ENCODE results near the gene RAPGEFL1.

DNA sequence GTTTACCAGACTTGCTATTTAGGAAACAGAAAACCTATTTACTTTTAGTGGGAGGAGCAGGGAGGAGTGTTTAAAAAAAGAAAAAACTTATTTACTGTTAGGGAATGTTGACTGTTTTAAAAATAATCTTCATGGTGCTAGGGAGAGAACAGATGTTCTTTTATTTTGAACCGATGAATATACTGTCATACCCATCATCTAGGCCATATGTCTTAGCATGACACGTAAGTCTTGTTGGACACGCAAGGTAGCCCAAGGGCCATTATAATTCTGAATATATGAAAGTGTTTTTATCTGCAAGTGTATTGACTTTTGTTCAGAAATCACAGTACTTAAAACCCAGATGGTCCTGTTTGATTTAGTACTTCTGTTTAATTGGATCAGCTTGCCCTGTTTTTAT lies 53.4 kb downstream of the RAPGEFL1 start:
- TF ChIP-seq, protein P1, sequence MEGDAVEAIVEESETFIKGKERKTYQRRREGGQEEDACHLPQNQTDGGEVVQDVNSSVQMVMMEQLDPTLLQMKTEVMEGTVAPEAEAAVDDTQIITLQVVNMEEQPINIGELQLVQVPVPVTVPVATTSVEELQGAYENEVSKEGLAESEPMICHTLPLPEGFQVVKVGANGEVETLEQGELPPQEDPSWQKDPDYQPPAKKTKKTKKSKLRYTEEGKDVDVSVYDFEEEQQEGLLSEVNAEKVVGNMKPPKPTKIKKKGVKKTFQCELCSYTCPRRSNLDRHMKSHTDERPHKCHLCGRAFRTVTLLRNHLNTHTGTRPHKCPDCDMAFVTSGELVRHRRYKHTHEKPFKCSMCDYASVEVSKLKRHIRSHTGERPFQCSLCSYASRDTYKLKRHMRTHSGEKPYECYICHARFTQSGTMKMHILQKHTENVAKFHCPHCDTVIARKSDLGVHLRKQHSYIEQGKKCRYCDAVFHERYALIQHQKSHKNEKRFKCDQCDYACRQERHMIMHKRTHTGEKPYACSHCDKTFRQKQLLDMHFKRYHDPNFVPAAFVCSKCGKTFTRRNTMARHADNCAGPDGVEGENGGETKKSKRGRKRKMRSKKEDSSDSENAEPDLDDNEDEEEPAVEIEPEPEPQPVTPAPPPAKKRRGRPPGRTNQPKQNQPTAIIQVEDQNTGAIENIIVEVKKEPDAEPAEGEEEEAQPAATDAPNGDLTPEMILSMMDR (IDR thresholded peaks at IDR 0.05) = no peak
- TF ChIP-seq EZH2 (IDR thresholded peaks at IDR 0.05) = no peak

All from neural progenitor cell (in vitro differentiated cells).